RWPE2 (cell line): ENCODE data around the gene SMPX.
"Not testable (repeated sequence)": the region's sequence is repeated elsewhere in the genome, so short reads cannot be mapped to it uniquely, and the experiment has no call there.

Experiments
- ATAC-seq: fragments of 200-7000 bp; cut with Tn5 transposase; 3 replicates; pipeline ENCODE4 v1.9.1; 2021; ENCODE audit warnings: low read depth
- DNase-seq: peaks from one replicate; pipeline ENCODE4 v3.0.0-alpha.2; 2020; ENCODE audit warnings: low spot score
- H3K27ac ChIP-seq: fragments of 450-650 bp; 2 replicates; pipeline ENCODE4 v1.5.1; 2017; ENCODE audit warnings: mild to moderate bottlenecking; ENCODE audit not compliant: poor library complexity, severe bottlenecking
- H3K27me3 ChIP-seq: fragments of 250-450 bp; sonication (Bioruptor Pico); 2 replicates; pipeline ENCODE4 v1.5.1; 2021; ENCODE audit warnings: mild to moderate bottlenecking, moderate library complexity; ENCODE audit not compliant: insufficient read depth, poor library complexity, severe bottlenecking
- H3K36me3 ChIP-seq: fragments of 250-450 bp; sonication (Bioruptor Pico); 2 replicates; pipeline ENCODE4 v1.5.1; 2020; ENCODE audit warnings: low read depth, mild to moderate bottlenecking, moderate library complexity
- H3K4me1 ChIP-seq: fragments of 250-450 bp; sonication (Bioruptor Pico); 2 replicates; pipeline ENCODE4 v1.5.1; 2021; ENCODE audit warnings: mild to moderate bottlenecking, moderate library complexity; ENCODE audit not compliant: insufficient read depth, poor library complexity, severe bottlenecking
- H3K4me3 ChIP-seq: fragments of 250-450 bp; sonication (Bioruptor Pico); 2 replicates; pipeline ENCODE4 v1.5.1; 2021; ENCODE audit warnings: mild to moderate bottlenecking, moderate library complexity; ENCODE audit not compliant: severe bottlenecking
- H3K9me3 ChIP-seq: fragments of 250-450 bp; sonication (Bioruptor Pico); 2 replicates; pipeline ENCODE4 v1.5.1; 2021; ENCODE audit warnings: mild to moderate bottlenecking, moderate library complexity; ENCODE audit not compliant: severe bottlenecking
- TF ChIP-seq, protein P1 (sequence below): fragments of 450-650 bp; IDR thresholded peaks from one replicate; pipeline ENCODE4 v1.5.1; 2017; ENCODE audit warnings: mild to moderate bottlenecking, moderate library complexity; ENCODE audit not compliant: poor library complexity, severe bottlenecking

The SMPX gene

DNA sequence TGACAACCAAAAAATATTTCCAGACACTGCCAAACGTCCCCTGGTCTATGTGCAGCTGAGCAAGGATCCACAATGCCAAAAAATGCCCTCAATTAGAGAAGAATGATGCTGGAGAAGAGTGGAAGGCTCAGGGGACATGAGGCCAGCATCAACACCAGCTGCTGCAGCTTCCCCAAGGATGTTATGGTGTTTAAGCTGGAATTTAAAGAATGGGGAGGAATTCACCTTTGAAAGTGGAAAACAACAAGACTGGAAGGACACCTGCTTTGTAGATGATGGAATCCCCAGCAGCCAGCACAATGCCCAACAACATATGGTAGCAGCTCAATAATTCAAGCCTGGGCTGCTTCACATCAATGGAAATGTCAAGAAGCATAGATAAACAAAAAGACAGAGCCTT is 20.3 kb upstream of the SMPX start:
- Histone ChIP-seq H3K27ac (no peak overlapping the region), H3K9me3 (no peaks in the 10 kb centered on the region), H3K4me1 (no peaks in the 10 kb centered on the region), H3K27me3 (no peaks in the 10 kb centered on the region), H3K36me3 (no peaks in the 10 kb centered on the region), H3K4me3 (no peak overlapping the region)
- TF ChIP-seq, protein P1, sequence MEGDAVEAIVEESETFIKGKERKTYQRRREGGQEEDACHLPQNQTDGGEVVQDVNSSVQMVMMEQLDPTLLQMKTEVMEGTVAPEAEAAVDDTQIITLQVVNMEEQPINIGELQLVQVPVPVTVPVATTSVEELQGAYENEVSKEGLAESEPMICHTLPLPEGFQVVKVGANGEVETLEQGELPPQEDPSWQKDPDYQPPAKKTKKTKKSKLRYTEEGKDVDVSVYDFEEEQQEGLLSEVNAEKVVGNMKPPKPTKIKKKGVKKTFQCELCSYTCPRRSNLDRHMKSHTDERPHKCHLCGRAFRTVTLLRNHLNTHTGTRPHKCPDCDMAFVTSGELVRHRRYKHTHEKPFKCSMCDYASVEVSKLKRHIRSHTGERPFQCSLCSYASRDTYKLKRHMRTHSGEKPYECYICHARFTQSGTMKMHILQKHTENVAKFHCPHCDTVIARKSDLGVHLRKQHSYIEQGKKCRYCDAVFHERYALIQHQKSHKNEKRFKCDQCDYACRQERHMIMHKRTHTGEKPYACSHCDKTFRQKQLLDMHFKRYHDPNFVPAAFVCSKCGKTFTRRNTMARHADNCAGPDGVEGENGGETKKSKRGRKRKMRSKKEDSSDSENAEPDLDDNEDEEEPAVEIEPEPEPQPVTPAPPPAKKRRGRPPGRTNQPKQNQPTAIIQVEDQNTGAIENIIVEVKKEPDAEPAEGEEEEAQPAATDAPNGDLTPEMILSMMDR = no peak
- DNase-seq (no peak), ATAC-seq (no peak)

DNA sequence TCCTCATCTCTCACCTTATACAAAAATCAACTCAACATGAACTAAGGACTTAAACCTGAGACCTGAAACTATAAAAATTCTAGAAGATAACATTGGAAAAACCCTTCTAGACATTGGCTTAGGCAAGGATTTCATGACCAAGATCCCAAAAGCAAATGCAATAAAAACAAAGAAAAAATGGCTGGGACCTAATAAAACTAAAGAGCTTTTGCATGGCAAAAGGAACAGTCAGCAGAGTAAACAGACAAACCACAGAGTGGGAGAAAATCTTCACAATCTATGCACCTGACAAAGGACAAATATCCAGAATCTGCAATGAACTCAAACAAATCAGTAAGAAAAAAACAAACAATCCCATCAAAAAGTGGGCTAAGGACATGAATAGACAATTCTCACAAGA is 17.2 kb upstream of the SMPX start:
- not testable (repeated sequence) for DNase-seq, H3K9me3 ChIP-seq, H3K27ac ChIP-seq, H3K4me1 ChIP-seq, H3K27me3 ChIP-seq, ATAC-seq, H3K4me3 ChIP-seq, H3K36me3 ChIP-seq

DNA sequence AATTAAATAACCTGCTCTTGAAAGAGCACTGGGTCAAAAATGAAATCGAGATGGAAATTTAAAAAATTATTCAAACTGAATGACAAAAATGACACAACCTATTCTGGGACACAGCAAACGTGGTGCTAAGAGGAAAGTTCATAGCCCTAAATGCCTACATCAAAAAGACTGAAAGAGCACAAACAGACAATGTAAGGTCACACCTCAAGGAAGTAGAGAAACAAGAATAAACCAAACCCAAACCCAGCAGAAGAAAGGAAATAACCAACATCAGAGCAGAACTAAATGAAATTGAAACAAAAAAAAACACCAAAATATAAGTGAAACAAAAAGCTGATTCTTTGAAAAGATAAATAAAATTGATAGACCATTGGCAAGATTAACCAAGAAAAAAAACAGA is 15.1 kb upstream of the SMPX start:
- DNase-seq, H3K4me1 ChIP-seq, H3K27me3 ChIP-seq, H3K27ac ChIP-seq, H3K4me3 ChIP-seq, H3K36me3 ChIP-seq, H3K9me3 ChIP-seq, ATAC-seq: not testable (repeated sequence)

DNA sequence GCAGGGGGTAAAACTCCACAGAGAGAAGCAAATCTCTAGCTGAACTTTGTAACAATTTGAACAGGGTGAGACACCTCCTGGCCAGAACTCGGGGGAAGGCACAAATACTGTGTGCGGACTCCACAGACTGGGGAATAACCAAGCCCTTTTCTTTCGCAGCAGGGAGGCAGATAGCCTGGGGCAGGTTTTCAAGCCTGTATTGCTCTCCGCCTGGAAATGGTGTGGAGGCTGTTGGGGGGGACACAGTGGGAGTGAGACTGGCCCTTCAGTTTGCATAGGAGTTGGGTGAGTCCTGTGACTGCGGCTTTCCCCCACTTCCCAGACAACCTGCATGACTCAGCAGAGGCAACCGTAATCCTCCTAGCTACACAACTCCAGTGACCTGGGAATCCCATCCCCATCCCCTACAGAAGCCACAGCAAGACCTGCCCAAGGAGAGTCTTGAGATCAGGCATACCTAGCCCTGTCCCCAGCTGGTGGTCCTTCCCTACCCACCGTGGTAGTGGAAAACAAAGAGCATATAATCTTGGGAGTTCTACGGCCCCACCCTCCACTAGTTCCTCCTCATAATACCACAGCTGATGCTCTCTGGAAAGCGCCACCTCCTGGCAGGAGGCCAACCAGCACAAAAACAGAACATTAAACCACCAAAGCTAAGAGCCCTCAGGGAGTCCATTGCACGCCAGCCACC is 12.9 kb upstream of the SMPX start:
- Histone ChIP-seq H3K27ac (no peak overlapping the region), H3K27me3 (no peaks in the 10 kb centered on the region), H3K4me3 (no peak overlapping the region), H3K36me3 (no peaks in the 10 kb centered on the region), H3K9me3 (no peaks in the 10 kb centered on the region), H3K4me1 (no peaks in the 10 kb centered on the region)
- DNase-seq (no peak), ATAC-seq (no peak)
- TF ChIP-seq, protein P1 = no peak

DNA sequence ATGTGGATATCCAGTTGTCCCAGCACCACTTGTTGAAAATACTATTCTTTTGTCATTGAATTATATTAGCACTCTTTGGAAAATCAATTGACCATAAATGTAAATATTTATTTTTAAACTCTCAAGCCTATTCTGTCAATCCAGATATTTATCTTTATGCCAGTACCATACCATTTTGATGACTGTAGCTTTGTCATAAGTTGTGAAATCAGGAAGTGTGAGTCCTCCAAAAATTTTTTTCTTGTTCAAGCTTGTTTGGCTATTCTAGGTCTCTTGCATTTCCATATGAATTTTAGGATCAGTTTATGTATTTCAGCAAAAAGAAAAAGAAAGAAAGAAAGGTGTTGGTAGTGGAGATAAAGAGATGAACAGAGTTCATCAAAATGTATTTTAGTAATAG is 8.2 kb upstream of the SMPX start:
- no peaks in the 10 kb centered on the region for H3K9me3 ChIP-seq
- ATAC-seq (no peak), DNase-seq (no peak)
- no peak overlapping the region for H3K27ac ChIP-seq
- no peaks in the 10 kb centered on the region for H3K27me3 ChIP-seq
- no peak overlapping the region for H3K4me3 ChIP-seq
- no peaks in the 10 kb centered on the region for H3K4me1 ChIP-seq
- no peaks in the 10 kb centered on the region for H3K36me3 ChIP-seq
- TF ChIP-seq, protein P1 = no peak

DNA sequence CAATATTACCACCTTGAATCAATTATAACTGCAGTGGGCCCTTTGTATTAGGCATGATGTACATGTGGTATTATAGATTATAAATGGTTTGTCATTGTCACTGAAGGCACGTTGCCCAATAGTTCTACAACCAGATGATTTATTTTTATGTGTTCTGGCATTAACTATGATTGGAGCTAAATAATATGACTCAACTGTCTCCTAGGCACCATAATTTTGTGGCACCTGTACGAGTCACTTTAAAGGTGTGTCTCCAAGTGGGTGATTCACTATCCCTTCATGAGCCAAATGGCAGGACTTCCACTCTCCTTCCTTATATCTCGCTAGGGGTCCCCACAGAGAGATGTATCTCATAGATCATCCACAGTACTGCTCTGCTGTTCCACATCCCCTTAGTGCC is 6.1 kb upstream of the SMPX start:
- no peaks in the 10 kb centered on the region for H3K9me3 ChIP-seq
- TF ChIP-seq, protein P1 = no peak
- H3K27ac ChIP-seq = no peak overlapping the region
- H3K27me3 ChIP-seq = no peaks in the 10 kb centered on the region
- DNase-seq (no peak), ATAC-seq (no peak)
- H3K4me1 ChIP-seq = no peaks in the 10 kb centered on the region
- no peaks in the 10 kb centered on the region for H3K36me3 ChIP-seq
- no peak overlapping the region for H3K4me3 ChIP-seq
